NCI-H226 (cell line): ENCODE data around the gene VGF.
"Not testable (repeated sequence)": the region's sequence is repeated elsewhere in the genome, so short reads cannot be mapped to it uniquely, and the experiment has no call there.

ENCODE experiments used
- DNase-seq: peaks from one replicate; pipeline ENCODE4 v3.0.0-alpha.2; 2015

The VGF gene

GRCh38 chr7:101114492-101114891, 50.9 kb downstream of the VGF start:
- DNase-seq, result no peak

- no peak for DNase-seq
These were observed 51.5 kb downstream of the VGF start for GRCh38 chr7:101113836-101114235.

GRCh38 chr7:101113140-101113539, 52.2 kb downstream of the VGF start:
- not testable (repeated sequence) for DNase-seq
